ENCODE results near the gene RNF126.
"Not testable (repeated sequence)": the region's sequence is repeated elsewhere in the genome, so short reads cannot be mapped to it uniquely, and the experiment has no call there.

The RNF126 gene

DNA sequence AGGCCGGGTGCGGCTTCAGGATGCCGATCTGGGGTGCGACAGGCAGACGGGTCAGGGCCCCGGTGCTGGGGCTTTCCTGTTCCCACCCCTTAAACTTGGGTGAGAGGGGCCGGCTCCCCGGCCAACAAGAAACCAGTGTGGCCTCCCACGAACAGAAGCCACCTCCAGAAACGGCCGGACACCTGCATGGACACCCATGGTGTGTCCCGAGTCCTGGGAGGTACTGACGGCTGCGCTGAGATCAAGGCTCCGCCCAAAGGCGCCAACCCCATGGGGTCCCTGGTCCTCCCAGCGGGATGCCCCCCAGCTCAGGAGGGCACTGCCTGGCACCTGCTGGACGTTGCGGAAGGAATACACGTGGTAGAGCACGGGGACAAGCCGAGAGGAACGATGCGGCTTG lies 41.2 kb downstream of the RNF126 start:
- no peak overlapping the region for H3K4me2 ChIP-seq (ENCODE audit: low read length)
- no peaks in the 10 kb centered on the region for H3K9me3 ChIP-seq (ENCODE audit: insufficient read depth, low read length)
- peaks cover 39% of the 10 kb centered on the region for H3K36me3 ChIP-seq (replicated peaks; ENCODE audit: low read depth, low read length)
- TF ChIP-seq CTCF (IDR thresholded peaks at IDR 0.05; ENCODE audit: low read depth, low read length) (no peak), EZH2phosphoT487 (IDR thresholded peaks at IDR 0.05; ENCODE audit: low read depth) (no peak)
- no peaks in the 10 kb centered on the region for H3K27me3 ChIP-seq (ENCODE audit: low read depth, low read length)
- H3K9ac ChIP-seq (ENCODE audit: low read length), result no peak overlapping the region
- 0 out of 2 replicates have a peak, but pooled peaks cover 3% of the 10 kb centered on the region for H4K20me1 ChIP-seq (ENCODE audit: insufficient read depth, low read length)
- no peaks in the 10 kb centered on the region for H3K4me1 ChIP-seq (ENCODE audit: low read length)
- no peak overlapping the region for H3K4me3 ChIP-seq (ENCODE audit: low read length)
- no peak overlapping the region for H3K27ac ChIP-seq (ENCODE audit: low read length)
- H2AFZ ChIP-seq (ENCODE audit: low read depth, low read length), result no peak overlapping the region
- H3K79me2 ChIP-seq (ENCODE audit: low read length), result peaks cover under 1% of the 10 kb centered on the region; the same call in 1 of the 2 replicates

DNA sequence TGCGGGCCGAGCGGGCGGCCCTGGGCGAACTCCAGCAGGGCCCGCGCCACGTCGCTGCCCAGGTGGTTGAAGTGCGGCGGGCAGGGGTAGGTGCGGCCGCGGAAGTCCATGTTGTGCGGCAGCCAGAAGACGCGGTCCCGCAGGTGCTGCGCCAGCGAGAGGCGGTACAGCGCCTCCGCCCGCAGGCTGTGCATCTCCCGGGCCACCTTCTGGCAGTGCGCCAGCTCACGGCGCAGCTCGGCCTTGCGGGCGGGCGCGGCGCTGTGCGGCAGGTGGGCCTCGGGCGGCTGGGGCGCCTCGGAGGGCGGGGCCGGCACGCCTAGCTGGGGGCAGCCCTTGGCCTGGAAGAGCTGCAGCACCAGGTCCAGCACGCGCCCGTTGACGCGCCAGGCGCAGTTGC lies 41.8 kb downstream of the RNF126 start:
- H3K79me2 ChIP-seq (ENCODE audit: low read length); H4K20me1 ChIP-seq (ENCODE audit: insufficient read depth, low read length); H3K9ac ChIP-seq (ENCODE audit: low read length); H3K4me2 ChIP-seq (ENCODE audit: low read length); H2AFZ ChIP-seq (ENCODE audit: low read depth, low read length); H3K9me3 ChIP-seq (ENCODE audit: insufficient read depth, low read length); H3K27ac ChIP-seq (ENCODE audit: low read length); H3K27me3 ChIP-seq (ENCODE audit: low read depth, low read length); H3K4me3 ChIP-seq (ENCODE audit: low read length); H3K4me1 ChIP-seq (ENCODE audit: low read length): not testable (repeated sequence)
- H3K36me3 ChIP-seq (replicated peaks; ENCODE audit: low read depth, low read length), result peaks cover 39% of the 10 kb centered on the region

- no peaks in the 10 kb centered on the region for H3K9me3 ChIP-seq (ENCODE audit: insufficient read depth, low read length)
- H3K4me2 ChIP-seq (ENCODE audit: low read length), result no peak overlapping the region
- H3K27me3 ChIP-seq (ENCODE audit: low read depth, low read length), result no peaks in the 10 kb centered on the region
- H3K36me3 ChIP-seq (replicated peaks; ENCODE audit: low read depth, low read length), result peaks cover 38% of the 10 kb centered on the region
- TF ChIP-seq CTCF (IDR thresholded peaks at IDR 0.05; ENCODE audit: low read depth, low read length), result no peak
- TF ChIP-seq EZH2phosphoT487 (IDR thresholded peaks at IDR 0.05; ENCODE audit: low read depth), result no peak
- H3K4me1 ChIP-seq (ENCODE audit: low read length), result no peaks in the 10 kb centered on the region
- no peak overlapping the region for H2AFZ ChIP-seq (ENCODE audit: low read depth, low read length)
- H3K79me2 ChIP-seq (ENCODE audit: low read length), result no peaks in the 10 kb centered on the region
- no peak overlapping the region for H3K27ac ChIP-seq (ENCODE audit: low read length)
- 0 out of 2 replicates have a peak, but pooled peaks cover 2% of the 10 kb centered on the region for H4K20me1 ChIP-seq (ENCODE audit: insufficient read depth, low read length)
- no peak overlapping the region for H3K9ac ChIP-seq (ENCODE audit: low read length)
- H3K4me3 ChIP-seq (ENCODE audit: low read length), result no peak overlapping the region
Observed at GRCh38 chr19:620166-620862, 42.7 kb downstream of the RNF126 start.

DNA sequence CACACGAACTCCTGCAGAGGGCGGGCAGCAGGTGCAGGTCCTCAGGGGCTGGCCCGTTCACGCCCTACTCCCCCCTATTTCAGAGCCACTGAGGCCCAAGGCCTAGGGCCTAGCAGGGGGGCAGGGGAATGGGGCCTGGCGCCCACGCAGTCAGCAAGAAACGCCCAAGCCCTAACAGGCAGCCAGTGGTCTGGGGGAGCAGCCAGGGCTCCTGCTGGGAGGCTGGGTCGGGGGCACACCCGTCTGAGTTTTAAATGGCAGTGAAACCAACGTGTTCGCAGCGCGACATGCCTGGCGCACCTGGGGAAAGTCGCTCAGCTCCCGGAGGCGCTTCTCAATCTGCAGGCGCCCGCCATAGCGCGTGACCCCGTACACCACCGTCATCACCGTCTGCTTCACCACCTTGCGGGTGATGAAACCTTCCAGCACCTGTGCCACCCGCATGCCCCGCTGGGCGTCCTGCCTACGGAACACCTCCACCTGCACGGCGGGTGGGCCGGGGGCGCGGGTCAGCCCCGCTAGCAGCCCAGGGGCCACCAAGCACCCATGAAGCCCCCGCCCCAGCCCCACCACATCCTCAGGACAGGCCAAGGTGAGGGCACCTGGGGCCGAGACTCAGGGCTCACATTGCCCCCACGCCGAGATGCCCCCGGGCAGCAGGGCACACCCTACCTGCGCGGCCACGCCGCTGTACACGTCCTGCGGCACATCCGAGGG lies 43.6 kb downstream of the RNF126 start:
- TF ChIP-seq CTCF (IDR thresholded peaks at IDR 0.05; ENCODE audit: low read depth, low read length) (no peak), EZH2phosphoT487 (IDR thresholded peaks at IDR 0.05; ENCODE audit: low read depth) (no peak)
- Histone ChIP-seq H3K4me2 (ENCODE audit: low read length) (no peak overlapping the region), H3K9me3 (ENCODE audit: insufficient read depth, low read length) (no peaks in the 10 kb centered on the region), H4K20me1 (ENCODE audit: insufficient read depth, low read length) (no peaks in the 10 kb centered on the region), H3K27ac (ENCODE audit: low read length) (no peak overlapping the region), H3K27me3 (ENCODE audit: low read depth, low read length) (no peaks in the 10 kb centered on the region), H3K4me3 (ENCODE audit: low read length) (no peak overlapping the region), H3K79me2 (ENCODE audit: low read length) (no peaks in the 10 kb centered on the region), H2AFZ (ENCODE audit: low read depth, low read length) (no peak overlapping the region), H3K36me3 (replicated peaks; ENCODE audit: low read depth, low read length) (peaks cover 41% of the 10 kb centered on the region), H3K4me1 (ENCODE audit: low read length) (no peaks in the 10 kb centered on the region), H3K9ac (ENCODE audit: low read length) (no peak overlapping the region)
